ENCODE results near the gene CAMK1G. TPM values are rescaled to one million over a fixed set of nuclear protein-coding genes. Genes with fewer than 3 reads are reported as not detected.

CAMK1G gene
- total and polyA plus RNA-seq, 8 donors = 0.29 to 9.9 (median 8.2) TPM

- H3K27ac ChIP-seq = no peak overlapping the region
- H3K36me3 ChIP-seq = peaks cover 0 to 58% of the 10 kb centered on the region in 2 donors
- ATAC-seq = no peak
- H3K27me3 ChIP-seq = no peaks in the 10 kb centered on the region
- H3K9me3 ChIP-seq = no peaks in the 10 kb centered on the region
- intact Hi-C loops (cut with DNase I) = no loop called here
- TF ChIP-seq CTCF (IDR thresholded peaks at IDR 0.05) = no peak
- H3K4me1 ChIP-seq = peaks cover 0 to 18% of the 10 kb centered on the region in 2 donors
- no peak for DNase-seq
- no peak overlapping the region for H3K4me3 ChIP-seq
Observed at GRCh38 chr1:209617755-209618154, 34.2 kb downstream of the CAMK1G start.

DNA sequence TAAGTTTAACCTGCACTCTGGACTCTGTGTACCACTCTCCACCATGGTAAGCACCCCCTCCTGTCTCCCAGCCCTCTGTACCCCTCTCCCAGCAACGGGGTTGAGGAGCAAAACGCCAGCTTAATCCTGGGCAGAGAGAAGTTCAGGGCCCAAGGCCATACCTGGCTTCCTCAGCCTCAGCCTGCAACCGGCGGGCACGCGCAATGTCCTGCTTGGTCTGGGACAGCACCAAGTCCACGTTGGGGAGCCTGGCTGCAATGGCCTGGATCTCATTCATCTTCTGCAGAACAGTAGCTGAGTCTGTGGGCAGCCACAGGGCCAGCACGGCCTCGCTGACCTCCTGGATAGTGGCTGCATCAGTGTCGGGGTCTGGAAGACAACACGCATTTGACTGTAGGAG, 34.8 kb downstream of the CAMK1G start:
- peaks cover 0 to 18% of the 10 kb centered on the region in 2 donors for H3K4me1 ChIP-seq
- no peak for TF ChIP-seq CTCF (IDR thresholded peaks at IDR 0.05)
- DNase-seq (no peak), ATAC-seq (no peak)
- H3K27me3 ChIP-seq = no peaks in the 10 kb centered on the region
- peaks cover 0 to 64% of the 10 kb centered on the region in 2 donors for H3K36me3 ChIP-seq
- H3K4me3 ChIP-seq = no peak overlapping the region
- H3K9me3 ChIP-seq = no peaks in the 10 kb centered on the region
- intact Hi-C loops (cut with DNase I) = no loop called here
- H3K27ac ChIP-seq = no peak overlapping the region

DNA sequence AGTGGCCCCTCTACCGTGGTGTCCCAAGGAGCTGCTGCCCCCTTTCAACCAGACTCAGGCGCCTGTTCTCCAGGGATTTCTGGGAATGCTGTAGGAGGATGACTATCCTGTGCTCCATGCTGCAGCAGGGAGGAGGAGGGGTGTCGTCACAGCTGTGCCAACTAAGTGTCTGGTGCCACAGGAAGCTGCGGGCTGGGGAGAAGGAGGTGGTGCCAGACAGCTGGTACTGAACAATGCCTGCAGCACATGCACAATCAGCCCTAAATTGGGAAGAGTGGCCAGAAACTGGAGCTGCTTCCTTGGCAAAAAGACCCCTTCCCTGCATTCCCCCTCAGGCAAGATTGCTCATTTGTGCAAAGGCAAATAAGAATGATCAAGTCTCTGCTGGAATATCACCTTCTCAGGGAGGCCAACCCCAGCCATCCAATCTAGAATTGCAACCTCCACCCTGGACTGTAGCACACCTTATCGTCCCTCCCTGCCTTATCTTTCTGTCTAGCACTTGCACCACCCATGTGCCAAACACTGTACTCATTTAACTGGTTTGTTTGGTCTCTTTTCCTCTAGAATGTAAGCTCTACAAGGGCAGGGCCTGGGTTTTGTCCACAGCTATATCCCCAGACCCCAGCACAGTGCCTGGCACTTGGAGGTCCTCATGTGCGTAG, 35.4 kb downstream of the CAMK1G start:
- Histone ChIP-seq H3K9me3 (no peaks in the 10 kb centered on the region), H3K27ac (no peak overlapping the region), H3K36me3 (peaks cover 0 to 67% of the 10 kb centered on the region in 2 donors), H3K27me3 (no peaks in the 10 kb centered on the region), H3K4me3 (no peak overlapping the region), H3K4me1 (peaks cover 0 to 18% of the 10 kb centered on the region in 2 donors)
- intact Hi-C loops (cut with DNase I) = no loop called here
- DNase-seq (no peak), ATAC-seq (no peak)
- no peak for TF ChIP-seq CTCF (IDR thresholded peaks at IDR 0.05)

- Histone ChIP-seq H3K4me1 (peaks cover 0 to 18% of the 10 kb centered on the region in 2 donors), H3K9me3 (no peaks in the 10 kb centered on the region), H3K36me3 (peaks cover 0 to 58% of the 10 kb centered on the region in 2 donors), H3K4me3 (no peak overlapping the region), H3K27ac (no peak overlapping the region), H3K27me3 (no peaks in the 10 kb centered on the region)
- ATAC-seq = no peak
- intact Hi-C loops (cut with DNase I) = no loop called here
- DNase-seq = no peak
- no peak for TF ChIP-seq CTCF (IDR thresholded peaks at IDR 0.05)
Observed at GRCh38 chr1:209619696-209620486, 36.4 kb downstream of the CAMK1G start.

- Histone ChIP-seq H3K4me1 (peaks cover 0 to 18% of the 10 kb centered on the region in 2 donors), H3K4me3 (no peak overlapping the region), H3K9me3 (no peaks in the 10 kb centered on the region), H3K27ac (no peak overlapping the region), H3K27me3 (no peaks in the 10 kb centered on the region), H3K36me3 (peaks cover 0 to 58% of the 10 kb centered on the region in 2 donors)
- ATAC-seq (peak; percentile 62), DNase-seq (peak in 1 of 4 donors; percentile 45)
- no peak for TF ChIP-seq CTCF (IDR thresholded peaks at IDR 0.05)
- intact Hi-C loops (cut with DNase I) = no loop called here
Observed at GRCh38 chr1:209620487-209620884, 37.0 kb downstream of the CAMK1G start.
